Measurements from ENCODE around the gene CMTM3. TPM values are rescaled to one million over a fixed set of nuclear protein-coding genes. Genes with fewer than 3 reads are reported as not detected.

Gene CMTM3
- total and polyA plus RNA-seq, 2 experiments from 2014 or later = 16.4 to 16.6 TPM

DNA sequence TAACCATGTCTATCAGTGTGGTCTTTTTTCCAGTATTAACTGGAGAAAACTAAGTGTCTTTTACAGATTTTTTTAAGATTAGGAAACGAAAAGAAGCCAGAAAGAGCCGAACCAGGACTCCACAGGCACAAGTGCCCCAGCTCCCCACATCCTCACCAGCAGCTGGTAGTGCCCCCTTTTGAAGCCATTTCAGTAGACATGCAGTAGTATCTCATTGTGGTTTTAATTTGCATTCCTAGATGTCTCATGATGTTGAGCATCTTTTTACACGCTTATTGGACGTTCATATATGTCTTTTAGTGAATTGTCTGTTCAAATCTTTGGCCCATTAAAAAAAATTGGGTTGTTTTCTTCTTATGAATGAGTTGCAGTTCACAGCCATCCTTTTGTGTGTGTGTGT, 4.8 kb upstream of the CMTM3 start:
- peaks cover 9% of the 10 kb centered on the region for H3K4me1 Mint-ChIP-seq
- TF ChIP-seq CTCF (conservative IDR thresholded peaks at IDR 0.05; ENCODE audit: low read depth in 2 of 2) (no peak), STAT1 (IDR thresholded peaks at IDR 0.05; ENCODE audit: unreplicated experiment) (no peak), NANOG (IDR thresholded peaks at IDR 0.05; ENCODE audit: borderline replicate concordance) (no peak), POLR2AphosphoS5 (IDR thresholded peaks at IDR 0.05; ENCODE audit: low read depth) (no peak), CREB1 (CRISPR knock-in tag; IDR thresholded peaks at IDR 0.05; ENCODE audit: low read depth) (no peak), ZNF331 (CRISPR knock-in tag; IDR thresholded peaks at IDR 0.05; ENCODE audit: low read depth) (no peak), EZH2 (IDR thresholded peaks at IDR 0.05; ENCODE audit: low read depth, unreplicated experiment) (no peak), EZH2phosphoT487 (IDR thresholded peaks at IDR 0.05; ENCODE audit: unreplicated experiment) (no peak), JUNB (IDR thresholded peaks at IDR 0.05; ENCODE audit: unreplicated experiment) (no peak), ZNF114 (CRISPR knock-in tag; IDR thresholded peaks at IDR 0.05) (no peak)
- TF ChIP-seq, protein P1, sequence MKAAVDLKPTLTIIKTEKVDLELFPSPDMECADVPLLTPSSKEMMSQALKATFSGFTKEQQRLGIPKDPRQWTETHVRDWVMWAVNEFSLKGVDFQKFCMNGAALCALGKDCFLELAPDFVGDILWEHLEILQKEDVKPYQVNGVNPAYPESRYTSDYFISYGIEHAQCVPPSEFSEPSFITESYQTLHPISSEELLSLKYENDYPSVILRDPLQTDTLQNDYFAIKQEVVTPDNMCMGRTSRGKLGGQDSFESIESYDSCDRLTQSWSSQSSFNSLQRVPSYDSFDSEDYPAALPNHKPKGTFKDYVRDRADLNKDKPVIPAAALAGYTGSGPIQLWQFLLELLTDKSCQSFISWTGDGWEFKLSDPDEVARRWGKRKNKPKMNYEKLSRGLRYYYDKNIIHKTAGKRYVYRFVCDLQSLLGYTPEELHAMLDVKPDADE (IDR thresholded peaks at IDR 0.05) = no peak
- TF ChIP-seq, protein P2, sequence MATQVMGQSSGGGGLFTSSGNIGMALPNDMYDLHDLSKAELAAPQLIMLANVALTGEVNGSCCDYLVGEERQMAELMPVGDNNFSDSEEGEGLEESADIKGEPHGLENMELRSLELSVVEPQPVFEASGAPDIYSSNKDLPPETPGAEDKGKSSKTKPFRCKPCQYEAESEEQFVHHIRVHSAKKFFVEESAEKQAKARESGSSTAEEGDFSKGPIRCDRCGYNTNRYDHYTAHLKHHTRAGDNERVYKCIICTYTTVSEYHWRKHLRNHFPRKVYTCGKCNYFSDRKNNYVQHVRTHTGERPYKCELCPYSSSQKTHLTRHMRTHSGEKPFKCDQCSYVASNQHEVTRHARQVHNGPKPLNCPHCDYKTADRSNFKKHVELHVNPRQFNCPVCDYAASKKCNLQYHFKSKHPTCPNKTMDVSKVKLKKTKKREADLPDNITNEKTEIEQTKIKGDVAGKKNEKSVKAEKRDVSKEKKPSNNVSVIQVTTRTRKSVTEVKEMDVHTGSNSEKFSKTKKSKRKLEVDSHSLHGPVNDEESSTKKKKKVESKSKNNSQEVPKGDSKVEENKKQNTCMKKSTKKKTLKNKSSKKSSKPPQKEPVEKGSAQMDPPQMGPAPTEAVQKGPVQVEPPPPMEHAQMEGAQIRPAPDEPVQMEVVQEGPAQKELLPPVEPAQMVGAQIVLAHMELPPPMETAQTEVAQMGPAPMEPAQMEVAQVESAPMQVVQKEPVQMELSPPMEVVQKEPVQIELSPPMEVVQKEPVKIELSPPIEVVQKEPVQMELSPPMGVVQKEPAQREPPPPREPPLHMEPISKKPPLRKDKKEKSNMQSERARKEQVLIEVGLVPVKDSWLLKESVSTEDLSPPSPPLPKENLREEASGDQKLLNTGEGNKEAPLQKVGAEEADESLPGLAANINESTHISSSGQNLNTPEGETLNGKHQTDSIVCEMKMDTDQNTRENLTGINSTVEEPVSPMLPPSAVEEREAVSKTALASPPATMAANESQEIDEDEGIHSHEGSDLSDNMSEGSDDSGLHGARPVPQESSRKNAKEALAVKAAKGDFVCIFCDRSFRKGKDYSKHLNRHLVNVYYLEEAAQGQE (IDR thresholded peaks at IDR 0.05; ENCODE audit: unreplicated experiment) = no peak
- TF ChIP-seq, protein P3, sequence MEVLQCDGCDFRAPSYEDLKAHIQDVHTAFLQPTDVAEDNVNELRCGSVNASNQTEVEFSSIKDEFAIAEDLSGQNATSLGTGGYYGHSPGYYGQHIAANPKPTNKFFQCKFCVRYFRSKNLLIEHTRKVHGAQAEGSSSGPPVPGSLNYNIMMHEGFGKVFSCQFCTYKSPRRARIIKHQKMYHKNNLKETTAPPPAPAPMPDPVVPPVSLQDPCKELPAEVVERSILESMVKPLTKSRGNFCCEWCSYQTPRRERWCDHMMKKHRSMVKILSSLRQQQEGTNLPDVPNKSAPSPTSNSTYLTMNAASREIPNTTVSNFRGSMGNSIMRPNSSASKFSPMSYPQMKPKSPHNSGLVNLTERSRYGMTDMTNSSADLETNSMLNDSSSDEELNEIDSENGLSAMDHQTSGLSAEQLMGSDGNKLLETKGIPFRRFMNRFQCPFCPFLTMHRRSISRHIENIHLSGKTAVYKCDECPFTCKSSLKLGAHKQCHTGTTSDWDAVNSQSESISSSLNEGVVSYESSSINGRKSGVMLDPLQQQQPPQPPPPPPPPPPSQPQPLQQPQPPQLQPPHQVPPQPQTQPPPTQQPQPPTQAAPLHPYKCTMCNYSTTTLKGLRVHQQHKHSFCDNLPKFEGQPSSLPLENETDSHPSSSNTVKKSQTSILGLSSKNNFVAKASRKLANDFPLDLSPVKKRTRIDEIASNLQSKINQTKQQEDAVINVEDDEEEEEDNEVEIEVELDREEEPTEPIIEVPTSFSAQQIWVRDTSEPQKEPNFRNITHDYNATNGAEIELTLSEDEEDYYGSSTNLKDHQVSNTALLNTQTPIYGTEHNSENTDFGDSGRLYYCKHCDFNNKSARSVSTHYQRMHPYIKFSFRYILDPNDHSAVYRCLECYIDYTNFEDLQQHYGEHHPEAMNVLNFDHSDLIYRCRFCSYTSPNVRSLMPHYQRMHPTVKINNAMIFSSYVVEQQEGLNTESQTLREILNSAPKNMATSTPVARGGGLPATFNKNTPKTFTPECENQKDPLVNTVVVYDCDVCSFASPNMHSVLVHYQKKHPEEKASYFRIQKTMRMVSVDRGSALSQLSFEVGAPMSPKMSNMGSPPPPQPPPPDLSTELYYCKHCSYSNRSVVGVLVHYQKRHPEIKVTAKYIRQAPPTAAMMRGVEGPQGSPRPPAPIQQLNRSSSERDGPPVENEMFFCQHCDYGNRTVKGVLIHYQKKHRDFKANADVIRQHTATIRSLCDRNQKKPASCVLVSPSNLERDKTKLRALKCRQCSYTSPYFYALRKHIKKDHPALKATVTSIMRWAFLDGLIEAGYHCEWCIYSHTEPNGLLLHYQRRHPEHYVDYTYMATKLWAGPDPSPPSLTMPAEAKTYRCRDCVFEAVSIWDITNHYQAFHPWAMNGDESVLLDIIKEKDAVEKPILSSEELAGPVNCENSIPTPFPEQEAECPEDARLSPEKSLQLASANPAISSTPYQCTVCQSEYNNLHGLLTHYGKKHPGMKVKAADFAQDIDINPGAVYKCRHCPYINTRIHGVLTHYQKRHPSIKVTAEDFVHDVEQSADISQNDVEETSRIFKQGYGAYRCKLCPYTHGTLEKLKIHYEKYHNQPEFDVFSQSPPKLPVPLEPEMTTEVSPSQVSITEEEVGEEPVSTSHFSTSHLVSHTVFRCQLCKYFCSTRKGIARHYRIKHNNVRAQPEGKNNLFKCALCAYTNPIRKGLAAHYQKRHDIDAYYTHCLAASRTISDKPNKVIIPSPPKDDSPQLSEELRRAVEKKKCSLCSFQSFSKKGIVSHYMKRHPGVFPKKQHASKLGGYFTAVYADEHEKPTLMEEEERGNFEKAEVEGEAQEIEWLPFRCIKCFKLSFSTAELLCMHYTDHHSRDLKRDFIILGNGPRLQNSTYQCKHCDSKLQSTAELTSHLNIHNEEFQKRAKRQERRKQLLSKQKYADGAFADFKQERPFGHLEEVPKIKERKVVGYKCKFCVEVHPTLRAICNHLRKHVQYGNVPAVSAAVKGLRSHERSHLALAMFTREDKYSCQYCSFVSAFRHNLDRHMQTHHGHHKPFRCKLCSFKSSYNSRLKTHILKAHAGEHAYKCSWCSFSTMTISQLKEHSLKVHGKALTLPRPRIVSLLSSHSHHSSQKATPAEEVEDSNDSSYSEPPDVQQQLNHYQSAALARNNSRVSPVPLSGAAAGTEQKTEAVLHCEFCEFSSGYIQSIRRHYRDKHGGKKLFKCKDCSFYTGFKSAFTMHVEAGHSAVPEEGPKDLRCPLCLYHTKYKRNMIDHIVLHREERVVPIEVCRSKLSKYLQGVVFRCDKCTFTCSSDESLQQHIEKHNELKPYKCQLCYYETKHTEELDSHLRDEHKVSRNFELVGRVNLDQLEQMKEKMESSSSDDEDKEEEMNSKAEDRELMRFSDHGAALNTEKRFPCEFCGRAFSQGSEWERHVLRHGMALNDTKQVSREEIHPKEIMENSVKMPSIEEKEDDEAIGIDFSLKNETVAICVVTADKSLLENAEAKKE (CRISPR knock-in tag; IDR thresholded peaks at IDR 0.05) = no peak

More for the DNA sequence above, 4.8 kb upstream of the CMTM3 start:
- no peak overlapping the region for H3K4me3 Mint-ChIP-seq
- Histone ChIP-seq H3K36me3 (ENCODE audit: insufficient read depth) (no peaks in the 10 kb centered on the region), H3K4me2 (no peak overlapping the region), H3F3A (replicated peaks; ENCODE audit: low read depth) (no peaks in the 10 kb centered on the region), H3K27ac (ENCODE audit: low read depth) (no peak overlapping the region), H3K79me2 (replicated peaks; ENCODE audit: insufficient read depth) (no peaks in the 10 kb centered on the region), H3K4me3 (no peak overlapping the region), H2AFZ (no peak overlapping the region), H3K27me3 (ENCODE audit: insufficient read depth) (peaks cover 7% of the 10 kb centered on the region), H3K9me2 (ENCODE audit: insufficient read depth) (no peaks in the 10 kb centered on the region), H3K4me1 (ENCODE audit: insufficient read depth) (peaks cover 3% of the 10 kb centered on the region), H4K20me1 (replicated peaks; ENCODE audit: insufficient read depth) (no peaks in the 10 kb centered on the region)
- peaks cover 9% of the 10 kb centered on the region; the same call in 2 of the 3 replicates for H3K36me3 Mint-ChIP-seq (ENCODE audit: low read depth)
- H3K27me3 Mint-ChIP-seq (ENCODE audit: insufficient read depth, low read depth, poor library complexity) = peaks cover 21% of the 10 kb centered on the region
- no peak overlapping the region for H3K27ac Mint-ChIP-seq
- no peak for DNase-seq (ENCODE audit: low spot score)
- H3K9me3 Mint-ChIP-seq = peaks cover 10% of the 10 kb centered on the region
- ATAC-seq = no peak

Measured in GM23338 (cell line).